Loucy (cell line): ENCODE measurements around the gene TRIM47.

Source experiments
- CTCF ChIP-seq: fragments of 200-600 bp; sonication (generic); conservative IDR thresholded peaks from 2 replicates; pipeline ENCODE4 v1.5.1; 2014; ENCODE audit warnings: mild to moderate bottlenecking, antibody characterized with exemption, low read length
- EZH2phosphoT487 ChIP-seq: fragments of 200-600 bp; IDR thresholded peaks from 2 replicates; pipeline ENCODE4 v1.6.1; 2018; ENCODE audit warnings: antibody characterized with exemption, mild to moderate bottlenecking, moderate library complexity, borderline replicate concordance

GRCh38 chr17:75922173-75922961 is 44.0 kb upstream of the TRIM47 start:
- TF ChIP-seq CTCF (no peak), EZH2phosphoT487 (no peak)
